DMS153 (cell line): ENCODE data around the gene ADPRS.

ENCODE experiments used
- DNase-seq: peaks from one replicate; lab custom pipeline; 2025; lab: John Stamatoyannopoulos, UW

Gene ADPRS, protein sequence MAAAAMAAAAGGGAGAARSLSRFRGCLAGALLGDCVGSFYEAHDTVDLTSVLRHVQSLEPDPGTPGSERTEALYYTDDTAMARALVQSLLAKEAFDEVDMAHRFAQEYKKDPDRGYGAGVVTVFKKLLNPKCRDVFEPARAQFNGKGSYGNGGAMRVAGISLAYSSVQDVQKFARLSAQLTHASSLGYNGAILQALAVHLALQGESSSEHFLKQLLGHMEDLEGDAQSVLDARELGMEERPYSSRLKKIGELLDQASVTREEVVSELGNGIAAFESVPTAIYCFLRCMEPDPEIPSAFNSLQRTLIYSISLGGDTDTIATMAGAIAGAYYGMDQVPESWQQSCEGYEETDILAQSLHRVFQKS

DNA sequence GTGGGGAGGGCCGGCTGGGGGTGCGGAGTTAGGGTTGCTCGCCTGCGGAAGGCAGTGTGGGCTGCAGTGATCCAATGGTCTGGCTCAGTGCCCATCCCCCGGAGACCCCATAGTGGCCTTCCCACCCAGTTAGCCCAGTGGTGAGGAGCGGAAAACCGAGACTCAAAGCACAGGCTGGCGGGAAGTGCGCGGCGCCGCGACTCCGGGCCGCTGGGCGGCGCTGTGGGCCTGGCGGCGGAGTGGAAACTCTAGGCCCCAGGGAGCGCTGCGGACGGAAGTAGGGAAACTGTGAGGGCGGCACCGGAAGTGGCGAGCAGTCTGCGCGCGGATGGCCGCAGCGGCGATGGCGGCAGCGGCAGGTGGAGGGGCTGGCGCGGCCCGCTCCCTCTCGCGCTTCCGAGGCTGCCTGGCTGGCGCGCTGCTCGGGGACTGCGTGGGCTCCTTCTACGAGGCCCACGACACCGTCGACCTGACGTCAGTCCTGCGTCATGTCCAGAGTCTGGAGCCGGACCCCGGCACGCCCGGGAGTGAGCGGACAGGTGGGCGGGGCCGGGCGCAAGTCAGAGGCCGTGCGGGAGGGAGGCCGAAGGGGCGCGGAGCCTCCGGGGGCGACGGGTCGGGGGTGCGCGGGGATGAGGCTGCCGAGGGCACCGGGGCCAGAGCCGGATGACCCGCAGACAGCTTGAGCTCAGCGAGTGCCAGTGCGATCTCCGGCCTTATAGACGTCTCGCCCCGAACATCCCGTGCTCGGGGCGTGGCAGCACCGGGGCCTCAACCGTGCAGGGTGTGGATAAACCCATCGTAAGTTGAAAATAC, at the start of gene ADPRS:
TSS of gene ADPRS (plus strand) at position 316 of the 816 bp plus-strand sequence. CDS start at position 329, 13 bp downstream.
- peak; percentile 91 for DNase-seq

DNA sequence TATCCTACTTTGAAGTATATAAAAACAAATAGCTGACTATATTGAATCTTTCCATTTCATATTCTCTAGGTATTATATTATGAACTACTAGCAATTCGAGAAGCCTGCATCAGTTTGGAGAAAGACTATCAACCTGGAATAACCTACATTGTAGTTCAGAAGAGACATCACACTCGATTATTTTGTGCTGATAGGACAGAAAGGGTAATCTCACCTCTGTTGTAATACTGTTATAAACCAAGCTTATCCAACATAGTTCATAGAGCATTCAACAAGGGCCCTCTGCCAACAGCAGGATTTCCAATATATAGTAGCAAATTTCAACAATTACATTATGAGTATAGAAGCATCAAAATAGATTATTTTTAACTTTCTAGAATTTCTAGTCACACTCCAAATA, 48.5 kb upstream of the ADPRS start:
- no peak for DNase-seq

DNA sequence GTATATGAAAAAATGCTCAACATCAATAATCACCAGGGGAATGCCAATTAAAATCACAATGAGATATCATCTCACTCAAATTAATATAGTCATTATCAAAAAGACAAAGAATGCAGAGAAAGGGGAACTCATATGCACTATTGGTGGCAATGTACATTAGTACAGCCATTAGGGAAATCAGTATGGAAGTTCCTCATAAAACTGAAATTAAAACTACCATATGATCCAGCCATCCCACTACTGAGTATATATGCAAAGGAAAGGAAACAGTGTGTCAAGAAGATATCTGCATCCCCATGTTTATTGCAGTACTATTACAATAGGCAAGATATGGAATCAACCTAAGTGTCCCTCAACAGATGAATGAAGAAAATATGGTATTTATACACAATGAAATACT, 36.9 kb upstream of the ADPRS start:
- no peak for DNase-seq

DNA sequence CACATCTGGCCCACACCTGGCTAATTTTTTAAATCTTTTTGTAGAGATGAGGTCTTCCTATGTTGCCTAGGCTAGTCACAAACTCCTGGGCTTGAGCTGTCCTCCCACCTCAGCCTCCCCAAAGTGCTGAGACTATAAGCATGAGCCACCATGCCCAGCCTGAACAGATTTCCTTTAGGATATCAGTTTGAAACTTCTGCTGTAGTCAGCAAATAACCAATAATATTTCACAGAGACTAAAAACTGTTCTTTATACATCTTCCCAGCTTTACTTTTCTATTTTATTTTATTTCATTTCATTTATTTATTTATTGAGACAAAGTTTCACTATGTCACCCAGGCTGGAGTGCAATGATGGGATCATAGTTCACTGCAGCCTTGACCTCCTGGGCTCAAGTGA, 34.7 kb upstream of the ADPRS start:
- no peak for DNase-seq

DNA sequence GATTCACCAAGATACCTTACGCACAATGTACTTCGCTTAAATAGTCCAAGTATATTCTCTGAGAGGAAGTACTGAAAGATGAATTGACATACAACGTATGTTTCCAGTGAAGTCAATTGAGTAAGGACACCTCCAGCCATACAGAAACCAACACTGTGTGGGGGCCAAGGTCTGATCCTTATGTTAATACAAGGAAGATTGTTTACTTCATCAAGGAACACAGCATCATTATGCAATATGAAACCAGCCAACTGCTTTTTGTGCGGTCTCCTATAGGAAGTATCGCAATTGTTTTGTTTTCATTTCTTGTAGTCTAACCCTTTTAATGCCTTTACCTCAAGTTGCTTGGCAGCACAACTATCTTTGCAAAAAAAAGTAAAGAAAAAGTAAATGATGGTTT, 33.0 kb upstream of the ADPRS start:
- no peak for DNase-seq

DNA sequence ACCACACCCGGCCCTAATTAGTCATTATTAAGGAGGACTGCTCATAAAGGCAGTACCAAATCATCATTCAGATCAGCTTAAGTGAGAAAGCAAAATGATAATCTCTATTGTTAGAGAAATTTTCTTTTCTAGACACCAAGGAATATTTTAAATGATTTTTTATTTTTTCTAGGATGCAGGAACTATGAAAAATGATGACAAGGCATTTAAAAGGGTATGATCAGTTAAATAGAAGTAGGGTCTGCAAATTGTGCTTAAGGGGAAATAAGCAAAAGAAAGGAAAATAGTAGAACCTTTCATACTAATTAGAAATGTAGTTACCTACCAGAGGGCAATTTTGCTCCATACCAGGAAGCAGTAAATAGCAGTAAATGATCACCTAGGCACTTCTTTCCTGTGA, 26.4 kb upstream of the ADPRS start:
- no peak for DNase-seq

DNA sequence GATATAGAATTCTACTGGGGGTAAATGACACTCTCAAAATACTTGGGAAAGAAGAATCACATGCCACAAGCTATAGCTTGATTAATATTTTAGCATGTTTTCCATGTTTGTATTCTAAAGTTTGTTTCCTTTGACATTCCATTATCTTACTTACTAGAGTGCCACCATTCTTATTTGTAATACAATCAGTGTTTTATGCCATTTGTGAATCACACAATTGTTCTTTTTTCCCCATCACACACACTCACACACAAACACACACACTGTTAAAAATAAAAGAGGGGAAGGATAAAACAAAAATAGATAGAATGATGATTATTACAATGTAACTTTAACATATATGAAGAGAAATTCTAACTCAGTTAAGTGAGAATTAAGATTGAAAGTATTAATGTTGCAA, 20.8 kb upstream of the ADPRS start:
- DNase-seq = no peak

DNA sequence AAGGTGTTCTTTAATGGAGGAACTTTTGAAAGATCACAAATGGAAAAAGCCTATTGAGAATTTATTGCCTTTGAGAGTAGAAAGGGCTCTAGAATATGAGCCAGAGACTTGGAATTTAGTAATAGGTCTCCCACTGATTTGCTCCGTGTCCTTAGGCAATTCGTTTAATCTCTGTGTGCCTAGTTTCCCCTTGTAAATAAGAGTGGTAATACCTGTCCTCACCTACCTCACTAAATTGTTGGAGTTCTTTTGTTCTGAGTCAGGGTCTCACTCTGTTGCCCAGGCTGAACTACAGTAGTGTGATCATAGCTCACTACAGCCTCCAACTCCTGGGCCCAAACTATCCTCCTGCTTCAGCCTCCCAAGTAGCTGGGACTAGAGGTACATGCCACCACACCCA, 19.8 kb upstream of the ADPRS start:
- no peak for DNase-seq

DNA sequence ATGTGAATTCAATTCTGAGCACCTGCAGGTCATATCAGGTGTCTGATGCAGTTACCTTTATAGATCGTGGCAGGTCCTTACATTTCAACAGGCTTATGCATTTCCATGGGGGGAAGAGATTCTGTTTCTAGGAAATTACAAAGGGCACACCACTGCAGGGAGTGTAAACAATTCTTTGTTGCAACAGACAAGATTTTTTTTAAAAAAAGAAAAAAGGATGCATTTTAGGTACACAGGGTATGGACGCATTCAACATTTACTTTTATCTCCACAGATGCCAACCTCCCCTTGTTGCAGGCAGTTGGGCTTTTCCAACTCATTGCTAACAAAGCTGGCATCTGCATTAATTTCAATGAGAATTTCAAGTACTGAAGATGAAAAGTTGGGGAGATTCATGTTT, 18.3 kb upstream of the ADPRS start:
- no peak for DNase-seq

DNA sequence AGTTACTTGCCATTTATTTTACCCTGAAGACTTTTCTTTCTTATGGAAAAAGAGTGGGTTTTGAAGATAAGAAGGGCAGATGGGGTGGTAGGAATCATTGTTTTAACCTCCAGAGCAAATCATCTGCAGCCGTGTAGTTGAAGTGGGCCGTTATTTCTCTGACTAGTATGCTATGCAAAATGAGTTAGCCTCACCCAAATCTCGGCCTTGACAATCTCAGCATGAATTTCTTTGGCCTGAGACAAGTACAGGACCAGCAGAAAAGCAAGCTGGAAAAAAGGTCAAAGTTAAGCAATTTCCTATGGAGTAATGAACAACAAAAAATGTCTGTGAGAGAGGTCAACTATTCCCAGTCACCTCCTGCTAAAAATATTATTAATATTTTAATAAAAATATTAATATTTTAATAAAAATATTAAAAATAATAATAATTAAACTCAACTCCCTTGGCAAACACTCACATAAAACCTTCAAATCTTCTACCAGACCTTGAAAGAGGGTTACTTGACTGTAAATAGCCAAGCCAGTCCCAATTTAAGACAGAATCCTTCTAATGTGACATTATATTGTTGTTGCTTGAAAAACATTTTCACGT, 11.6 kb upstream of the ADPRS start:
- no peak for DNase-seq

DNA sequence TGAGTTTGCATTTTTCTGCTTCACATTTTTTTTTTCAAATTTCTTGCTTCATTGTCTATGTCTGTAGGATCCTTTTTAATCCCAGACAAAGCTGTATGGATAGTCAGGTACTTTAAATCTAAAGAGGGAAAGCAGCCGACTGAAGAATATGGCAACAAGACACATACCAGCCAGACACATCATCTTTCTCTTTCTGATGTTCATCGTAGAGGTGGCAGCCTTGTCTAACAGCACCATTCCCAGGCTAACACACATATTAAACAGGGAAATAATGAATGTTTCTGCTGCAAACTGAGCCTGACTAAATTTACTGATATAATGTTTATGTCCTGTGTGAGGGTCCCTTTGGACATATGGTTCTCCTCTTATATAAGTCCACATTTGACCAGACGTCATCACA, 8.5 kb upstream of the ADPRS start:
- no peak for DNase-seq

DNA sequence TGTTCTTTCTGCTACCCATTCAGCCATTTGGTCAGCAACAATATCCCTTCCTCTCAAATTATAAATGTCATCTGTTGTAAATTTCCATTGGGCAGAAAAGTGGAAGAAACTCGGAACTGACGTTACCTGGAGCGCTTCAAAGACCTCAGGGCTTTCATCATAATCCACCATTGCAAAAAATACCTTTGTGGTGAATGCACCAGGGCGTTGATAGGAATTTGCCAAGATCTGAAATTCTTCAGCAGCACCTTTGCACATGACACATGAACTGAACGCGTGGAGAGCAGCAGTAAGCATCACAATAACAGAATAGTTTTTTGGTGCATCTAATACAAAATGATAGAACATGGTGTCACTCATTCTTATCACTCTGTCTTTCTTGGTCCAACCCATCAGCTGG, 7.9 kb upstream of the ADPRS start:
- DNase-seq = no peak

DNA sequence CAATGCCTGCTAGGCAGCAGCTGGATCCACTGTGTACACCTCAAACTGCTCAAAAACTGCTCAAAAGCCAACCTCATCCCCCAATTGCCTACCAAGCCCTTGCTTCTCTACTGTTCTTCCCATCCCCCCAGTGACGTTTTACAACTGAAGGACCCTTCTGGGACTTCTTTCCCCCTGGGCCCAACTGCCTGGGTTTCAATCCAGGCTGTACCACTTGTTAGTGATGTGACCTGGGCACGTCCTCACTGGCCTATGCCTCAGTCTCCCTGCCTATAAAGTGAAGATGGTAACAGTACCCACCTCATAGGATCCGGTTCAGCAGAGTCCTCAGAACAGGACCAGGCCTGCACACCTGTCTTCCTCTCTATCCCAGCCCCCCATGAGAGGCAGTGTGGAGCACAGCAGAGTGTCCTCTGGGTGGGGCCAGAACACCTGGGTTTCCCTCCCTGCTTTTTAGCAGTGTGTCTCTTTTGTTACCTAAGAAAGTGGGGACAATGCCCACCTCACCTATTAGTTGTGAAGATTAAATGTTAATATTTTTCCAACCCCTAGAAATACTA, 6.7 kb upstream of the ADPRS start:
- no peak for DNase-seq

DNA sequence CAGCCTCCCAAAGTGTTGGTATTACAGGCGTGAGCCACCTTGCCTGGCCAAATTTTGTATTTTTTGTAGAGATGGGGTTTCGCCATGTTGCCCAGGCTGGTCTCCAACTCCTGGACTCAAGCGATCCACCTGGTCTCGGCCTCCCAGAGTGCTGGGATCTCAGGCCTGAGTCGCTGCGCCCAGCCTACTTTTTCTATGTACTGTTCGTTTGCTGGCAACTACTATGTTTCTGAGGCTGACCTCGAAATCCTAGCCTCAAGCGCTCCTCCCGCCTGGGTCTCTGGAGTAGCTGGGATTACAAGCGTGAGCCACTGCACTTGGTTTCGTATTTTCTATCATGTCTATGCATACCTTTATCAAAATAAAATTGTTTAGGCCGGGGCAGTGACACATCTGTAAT, 5.5 kb upstream of the ADPRS start:
- DNase-seq = no peak

DNA sequence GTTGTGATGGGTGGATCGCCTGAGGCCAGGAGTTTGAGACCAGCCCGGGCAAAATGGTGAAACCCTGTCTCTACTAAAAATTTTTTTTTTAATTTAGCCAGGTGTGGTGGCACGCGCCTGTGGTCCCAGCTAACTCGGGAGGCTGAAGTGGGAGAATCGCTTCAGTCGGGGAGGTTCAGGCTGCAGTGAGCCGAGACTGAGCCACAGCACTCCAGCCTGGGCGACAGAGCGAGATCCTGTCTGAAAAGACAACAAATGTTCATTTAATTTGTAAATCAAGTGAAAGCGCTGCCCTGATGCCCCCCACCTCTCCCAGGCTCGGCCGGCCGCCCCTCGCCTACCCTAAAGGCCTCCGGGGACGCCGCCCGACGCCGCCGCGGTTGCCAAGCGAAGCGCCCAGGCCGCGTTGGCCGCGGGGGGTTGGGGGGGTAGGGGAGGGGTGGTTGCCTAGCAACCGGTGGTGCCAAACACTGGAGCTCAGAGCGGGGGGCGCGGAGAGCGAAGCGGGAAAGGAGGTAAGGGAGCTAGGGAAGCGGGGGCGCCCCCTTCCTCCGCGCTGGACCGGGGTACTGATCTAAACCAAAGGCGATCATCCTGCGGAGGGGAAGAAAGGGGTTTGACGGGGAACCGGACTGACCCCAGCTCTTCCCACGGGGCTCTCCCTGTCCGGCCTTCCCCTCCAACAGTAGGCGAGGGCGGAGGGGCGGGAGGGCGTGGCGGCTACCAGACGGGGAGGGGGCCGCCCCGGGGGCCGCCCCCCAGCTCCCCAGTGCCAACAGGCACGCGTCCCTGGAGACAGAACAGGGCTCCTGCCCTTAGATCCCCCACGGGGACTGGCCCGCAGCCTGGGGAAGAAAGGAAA, 4.8 kb upstream of the ADPRS start, which contains the start of gene TEKT2:
TSS of gene TEKT2 (plus strand) at position 460 of the 862 bp plus-strand sequence. CDS start 828 bp downstream, outside the sequence.
- DNase-seq = peak; percentile 63

DNA sequence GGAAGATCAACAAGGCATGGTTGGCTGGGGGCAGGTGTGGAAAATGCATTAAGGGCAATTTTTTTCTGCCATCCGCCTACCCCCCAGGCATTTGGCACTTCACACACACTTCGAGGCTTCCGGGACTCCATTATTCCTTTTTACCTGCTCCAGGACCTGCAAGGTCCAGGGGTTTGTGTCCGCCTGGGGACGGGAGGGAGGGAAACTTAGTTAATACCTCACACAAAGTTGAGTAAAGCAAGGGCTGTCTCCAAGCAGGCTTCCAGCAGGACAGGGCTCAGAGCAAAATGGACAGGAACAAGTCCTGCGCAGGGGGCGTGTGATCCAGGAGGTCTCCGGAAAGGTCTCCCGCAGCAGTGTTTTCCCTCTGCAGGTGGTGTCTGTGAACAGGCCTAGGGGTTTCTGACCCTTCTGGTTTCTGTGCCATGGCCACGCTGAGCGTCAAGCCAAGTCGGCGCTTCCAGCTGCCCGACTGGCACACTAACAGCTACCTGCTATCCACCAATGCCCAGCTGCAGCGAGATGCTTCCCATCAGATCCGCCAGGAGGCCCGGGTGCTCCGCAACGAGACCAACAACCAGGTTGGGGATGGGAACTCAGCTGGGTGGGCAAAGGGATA, 4.1 kb upstream of the ADPRS start:
- DNase-seq = peak; percentile 54

DNA sequence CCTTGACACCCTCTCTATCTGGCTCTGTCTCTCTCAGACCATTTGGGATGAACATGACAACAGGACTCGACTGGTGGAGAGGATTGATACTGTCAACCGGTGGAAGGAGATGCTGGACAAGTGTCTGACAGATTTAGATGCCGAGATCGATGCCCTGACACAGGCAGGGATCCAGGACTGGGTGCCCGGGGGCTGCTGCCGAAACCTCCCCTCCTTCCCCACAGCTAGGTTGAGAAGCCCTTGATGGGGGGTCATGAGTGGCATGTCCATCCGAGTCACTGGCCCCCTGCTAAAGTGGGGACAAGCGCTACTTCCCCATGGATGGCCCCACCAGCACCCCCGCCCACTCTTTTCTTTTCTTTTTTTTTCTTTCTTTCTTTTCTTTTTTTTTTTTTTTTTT, 3.6 kb upstream of the ADPRS start:
- DNase-seq = no peak

DNA sequence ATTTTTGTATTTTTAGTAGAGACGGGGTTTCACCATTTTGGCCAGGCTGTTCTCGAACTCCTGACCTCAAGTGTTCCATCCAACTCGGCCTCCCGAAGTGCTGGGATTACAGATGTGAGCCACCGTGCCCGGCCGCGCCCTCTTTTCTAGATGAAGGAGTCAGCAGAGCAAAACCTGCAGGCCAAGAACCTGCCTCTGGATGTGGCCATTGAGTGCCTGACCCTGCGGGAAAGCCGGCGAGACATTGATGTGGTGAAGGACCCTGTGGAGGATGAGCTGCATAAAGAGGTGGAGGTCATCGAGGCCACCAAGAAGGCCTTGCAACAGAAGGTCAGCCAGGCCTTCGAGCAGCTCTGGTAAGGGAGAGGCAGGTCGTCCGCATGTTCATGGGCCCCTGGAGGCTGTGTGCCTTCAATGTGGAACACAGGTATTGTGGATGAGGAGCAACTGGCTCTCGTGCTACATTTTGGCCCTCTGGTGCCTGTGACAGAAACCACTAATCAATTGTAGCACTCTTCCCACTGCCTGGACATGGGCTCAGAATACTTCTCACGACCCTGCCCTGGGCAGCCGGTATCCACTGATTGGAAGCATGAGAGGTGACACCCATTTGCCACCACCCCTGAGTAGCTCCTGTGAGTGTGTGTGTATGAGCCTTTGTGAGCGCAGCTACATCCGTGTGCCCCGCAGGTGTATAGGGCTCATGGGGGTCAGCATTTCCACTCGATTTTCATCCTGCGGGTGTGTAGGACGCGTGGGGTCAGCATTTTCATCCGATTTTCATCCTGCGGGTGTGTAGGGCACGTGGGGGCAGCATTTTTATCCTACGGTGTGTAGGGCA, 2.8 kb upstream of the ADPRS start:
- no peak for DNase-seq

DNA sequence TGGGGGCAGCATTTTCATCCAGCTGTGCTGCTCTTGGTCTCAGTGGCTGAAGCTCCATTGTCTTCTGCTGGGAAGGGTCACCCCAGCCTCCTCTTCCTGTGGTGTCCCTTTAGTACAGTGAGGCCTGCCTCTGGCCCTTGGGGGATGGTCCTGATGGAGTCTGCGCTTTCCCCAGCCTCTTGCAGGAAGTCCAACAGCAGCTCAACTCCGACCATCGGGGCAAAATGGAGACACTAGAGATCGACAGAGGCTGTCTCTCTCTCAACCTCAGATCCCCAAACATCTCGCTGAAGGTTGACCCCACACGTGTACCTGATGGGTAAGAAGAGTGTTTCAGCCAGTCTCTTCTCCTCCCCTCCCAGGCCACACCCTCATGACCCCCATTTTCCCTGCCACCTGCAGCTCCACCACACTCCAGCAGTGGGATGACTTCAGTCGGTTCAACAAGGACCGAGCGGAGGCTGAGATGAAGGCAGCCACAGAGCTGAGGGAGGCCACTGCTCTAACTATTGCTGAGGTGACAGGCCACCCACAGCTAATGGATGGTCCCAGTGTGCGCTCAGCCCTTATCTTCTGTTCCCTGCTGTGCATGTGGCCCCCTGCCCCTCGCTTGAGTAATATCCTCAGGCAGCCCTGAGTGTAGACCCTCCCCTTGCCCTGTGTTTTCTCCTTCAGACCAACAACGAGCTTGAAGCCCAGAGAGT, 2.0 kb upstream of the ADPRS start:
- DNase-seq = no peak
